ENCODE data around the gene ANKRD45.
"Not testable (repeated sequence)": the region's sequence is repeated elsewhere in the genome, so short reads cannot be mapped to it uniquely, and the experiment has no call there.

ANKRD45 gene

GRCh38 chr1:173669491-173669941, at the start of gene ANKRD45:
Gene ANKRD45 (minus strand): TSS chr1:173669851. CDS start chr1:173659418, 10,433 bp downstream.
- DNase-seq (ENCODE audit: low spot score) = peak; percentile 24

GRCh38 chr1:173717238-173717637, 47.6 kb upstream of the ANKRD45 start:
- DNase-seq (ENCODE audit: low spot score) = no peak

GRCh38 chr1:173715538-173715844, 45.8 kb upstream of the ANKRD45 start:
- DNase-seq (ENCODE audit: low spot score) = no peak

GRCh38 chr1:173714759-173715537, 45.3 kb upstream of the ANKRD45 start, which contains the start of gene KLHL20:
Gene KLHL20 (plus strand): TSS chr1:173714981. CDS start chr1:173716044, 1,063 bp downstream.
- DNase-seq (ENCODE audit: low spot score) = peak; percentile 93

- no peak for DNase-seq (ENCODE audit: low spot score)
Measured at GRCh38 chr1:173714441-173714758, 44.7 kb upstream of the ANKRD45 start.

- DNase-seq (ENCODE audit: low spot score) = no peak
Measured at GRCh38 chr1:173708787-173709186, 39.1 kb upstream of the ANKRD45 start.

GRCh38 chr1:173705117-173705516, 35.5 kb upstream of the ANKRD45 start:
- no peak for DNase-seq (ENCODE audit: low spot score)

GRCh38 chr1:173702736-173703135, 33.1 kb upstream of the ANKRD45 start:
- DNase-seq (ENCODE audit: low spot score) = no peak

- not testable (repeated sequence) for DNase-seq (ENCODE audit: low spot score)
Measured at GRCh38 chr1:173701299-173701698, 31.6 kb upstream of the ANKRD45 start.

GRCh38 chr1:173693238-173693637, 23.6 kb upstream of the ANKRD45 start:
- DNase-seq (ENCODE audit: low spot score) = no peak

- no peak for DNase-seq (ENCODE audit: low spot score)
Measured at GRCh38 chr1:173688300-173688699, 18.6 kb upstream of the ANKRD45 start.

GRCh38 chr1:173685121-173685520, 15.5 kb upstream of the ANKRD45 start:
- not testable (repeated sequence) for DNase-seq (ENCODE audit: low spot score)

GRCh38 chr1:173683838-173684237, 14.2 kb upstream of the ANKRD45 start:
- not testable (repeated sequence) for DNase-seq (ENCODE audit: low spot score)

- no peak for DNase-seq (ENCODE audit: low spot score)
Measured at GRCh38 chr1:173682184-173682583, 12.5 kb upstream of the ANKRD45 start.

- not testable (repeated sequence) for DNase-seq (ENCODE audit: low spot score)
Measured at GRCh38 chr1:173680152-173680551, 10.5 kb upstream of the ANKRD45 start.

- DNase-seq (ENCODE audit: low spot score) = not testable (repeated sequence)
Measured at GRCh38 chr1:173674496-173674895, 4.8 kb upstream of the ANKRD45 start.

- no peak for DNase-seq (ENCODE audit: low spot score)
Measured at GRCh38 chr1:173666646-173667045, 3.0 kb downstream of the ANKRD45 start.

- no peak for DNase-seq (ENCODE audit: low spot score)
Measured at GRCh38 chr1:173663159-173663558, 6.5 kb downstream of the ANKRD45 start.

- DNase-seq (ENCODE audit: low spot score) = no peak
Measured at GRCh38 chr1:173661763-173662162, 7.9 kb downstream of the ANKRD45 start.

- no peak for DNase-seq (ENCODE audit: low spot score)
Measured at GRCh38 chr1:173661271-173661670, 8.4 kb downstream of the ANKRD45 start.

GRCh38 chr1:173660306-173660705, 9.3 kb downstream of the ANKRD45 start:
- DNase-seq (ENCODE audit: low spot score) = no peak

GRCh38 chr1:173648880-173649605, 20.6 kb downstream of the ANKRD45 start:
- no peak for DNase-seq (ENCODE audit: low spot score)

GRCh38 chr1:173646656-173647055, 23.0 kb downstream of the ANKRD45 start:
- no peak for DNase-seq (ENCODE audit: low spot score)
